Measurements from ENCODE around the gene DIS3L2.

Gene DIS3L2

DNA sequence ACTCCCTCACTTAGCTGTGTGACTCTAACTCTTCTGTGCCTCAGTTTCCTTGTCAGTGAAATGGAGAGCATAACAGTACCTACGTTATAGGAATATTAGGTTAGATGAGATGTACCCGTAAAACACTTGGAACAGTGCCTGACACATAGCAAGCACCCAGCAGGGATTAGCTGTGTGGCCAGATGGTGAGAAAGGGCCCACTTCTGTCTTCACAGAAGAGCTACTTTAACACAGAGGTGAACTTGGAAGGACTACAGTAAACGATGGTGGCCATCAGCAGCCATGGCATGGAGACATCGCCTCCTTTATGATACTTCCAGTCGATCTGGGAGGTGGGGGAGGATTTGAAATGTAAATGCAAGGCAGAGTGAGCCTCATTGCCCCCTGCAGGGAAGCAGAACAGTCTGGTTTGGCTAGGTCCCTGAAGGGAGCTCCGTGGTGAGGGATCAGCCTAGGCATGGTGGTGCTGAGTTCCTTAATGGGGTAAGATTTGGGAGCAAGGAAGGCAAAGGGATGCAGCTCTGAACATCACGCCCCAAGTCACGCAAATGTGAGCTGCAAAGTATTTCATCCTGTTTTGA lies 315.3 kb downstream of the DIS3L2 start:
- no peak for DNase-seq (ENCODE audit: low spot score)
- in situ Hi-C loops (cut with MboI; ENCODE audit: low pct_unique_long_range_greater_than_20kb, low sequenced_read_pairs, unreplicated experiment) = no loop called here
- TF ChIP-seq, protein P1, sequence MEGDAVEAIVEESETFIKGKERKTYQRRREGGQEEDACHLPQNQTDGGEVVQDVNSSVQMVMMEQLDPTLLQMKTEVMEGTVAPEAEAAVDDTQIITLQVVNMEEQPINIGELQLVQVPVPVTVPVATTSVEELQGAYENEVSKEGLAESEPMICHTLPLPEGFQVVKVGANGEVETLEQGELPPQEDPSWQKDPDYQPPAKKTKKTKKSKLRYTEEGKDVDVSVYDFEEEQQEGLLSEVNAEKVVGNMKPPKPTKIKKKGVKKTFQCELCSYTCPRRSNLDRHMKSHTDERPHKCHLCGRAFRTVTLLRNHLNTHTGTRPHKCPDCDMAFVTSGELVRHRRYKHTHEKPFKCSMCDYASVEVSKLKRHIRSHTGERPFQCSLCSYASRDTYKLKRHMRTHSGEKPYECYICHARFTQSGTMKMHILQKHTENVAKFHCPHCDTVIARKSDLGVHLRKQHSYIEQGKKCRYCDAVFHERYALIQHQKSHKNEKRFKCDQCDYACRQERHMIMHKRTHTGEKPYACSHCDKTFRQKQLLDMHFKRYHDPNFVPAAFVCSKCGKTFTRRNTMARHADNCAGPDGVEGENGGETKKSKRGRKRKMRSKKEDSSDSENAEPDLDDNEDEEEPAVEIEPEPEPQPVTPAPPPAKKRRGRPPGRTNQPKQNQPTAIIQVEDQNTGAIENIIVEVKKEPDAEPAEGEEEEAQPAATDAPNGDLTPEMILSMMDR (IDR thresholded peaks at IDR 0.05; ENCODE audit: extremely low read depth, insufficient read depth, missing control alignments) = no peak

DNA sequence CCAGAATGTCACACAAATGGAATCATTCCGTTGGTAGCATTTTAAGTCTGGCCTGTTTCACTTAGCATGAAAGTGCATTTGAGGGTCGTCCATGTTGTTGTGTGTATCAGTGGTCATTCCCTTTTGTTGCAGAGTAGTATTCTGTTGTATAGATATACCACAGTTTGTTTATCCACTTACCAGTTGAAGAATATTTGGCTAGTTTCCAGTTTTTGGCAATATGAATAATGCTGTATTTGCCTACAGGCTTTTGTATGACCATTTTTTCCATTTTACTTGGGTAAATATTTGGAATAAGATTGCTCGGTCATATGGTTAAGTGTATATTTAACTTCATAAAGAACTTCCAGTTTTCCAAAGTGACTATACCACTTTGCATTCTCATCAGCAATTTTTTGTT lies 317.0 kb downstream of the DIS3L2 start:
- TF ChIP-seq, protein P1 (IDR thresholded peaks at IDR 0.05; ENCODE audit: extremely low read depth, insufficient read depth, missing control alignments) = no peak
- no peak for DNase-seq (ENCODE audit: low spot score)
- in situ Hi-C loops (cut with MboI; ENCODE audit: low pct_unique_long_range_greater_than_20kb, low sequenced_read_pairs, unreplicated experiment) = no loop called here

DNA sequence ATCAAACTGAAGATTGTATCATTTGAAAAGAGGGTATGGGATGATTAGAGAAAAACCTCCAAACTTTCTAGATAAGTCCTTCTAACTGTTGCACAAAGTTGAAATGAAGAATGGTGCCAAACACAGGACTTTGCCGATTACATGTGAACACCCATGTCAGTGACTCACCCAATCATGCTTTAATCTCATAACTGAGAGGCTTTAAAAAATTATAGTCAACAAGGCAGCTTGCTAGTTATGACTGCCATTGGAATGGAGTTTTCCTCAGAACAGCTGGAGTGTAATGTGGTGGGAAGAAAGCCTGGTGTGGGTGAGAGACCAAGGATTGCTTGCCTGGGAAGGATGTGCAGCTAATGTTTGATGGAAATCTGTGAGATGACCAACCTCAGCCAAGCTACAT lies 318.8 kb downstream of the DIS3L2 start:
- no peak for DNase-seq (ENCODE audit: low spot score)
- TF ChIP-seq, protein P1 (IDR thresholded peaks at IDR 0.05; ENCODE audit: extremely low read depth, insufficient read depth, missing control alignments) = no peak
- in situ Hi-C loops (cut with MboI; ENCODE audit: low pct_unique_long_range_greater_than_20kb, low sequenced_read_pairs, unreplicated experiment) = no loop called here

DNA sequence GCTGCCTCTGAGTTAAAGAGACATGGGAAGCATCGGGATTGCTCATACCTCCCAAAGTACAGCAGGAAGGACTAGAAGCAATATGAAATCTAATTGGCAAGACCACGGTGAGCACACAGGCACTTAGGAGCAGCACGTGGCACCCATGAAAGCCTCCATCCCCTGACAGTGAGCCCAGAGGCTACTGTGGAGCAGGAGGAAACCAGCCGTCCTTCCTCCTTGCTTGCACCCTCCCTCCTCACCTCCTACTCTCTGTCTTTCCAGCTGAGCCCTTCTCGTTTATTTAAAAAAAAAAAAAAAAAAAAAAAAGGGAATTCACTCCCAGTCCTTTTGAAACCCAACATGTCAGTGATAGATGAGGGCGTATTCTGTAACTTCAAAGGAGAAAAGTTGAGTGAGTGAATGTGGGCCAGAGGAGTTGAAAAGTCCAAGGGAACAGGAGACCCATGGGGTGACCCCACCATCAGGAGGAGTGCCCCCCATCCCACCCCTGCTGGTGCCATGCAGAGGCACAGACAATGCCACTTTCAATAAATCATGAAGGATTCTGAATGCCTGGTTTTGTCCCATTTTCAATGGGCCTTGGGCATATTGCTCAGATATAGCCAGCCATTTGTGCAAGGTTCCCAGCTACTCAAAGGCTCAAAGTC lies 320.5 kb downstream of the DIS3L2 start:
- TF ChIP-seq, protein P1 (IDR thresholded peaks at IDR 0.05; ENCODE audit: extremely low read depth, insufficient read depth, missing control alignments) = no peak
- in situ Hi-C loops (cut with MboI; ENCODE audit: low pct_unique_long_range_greater_than_20kb, low sequenced_read_pairs, unreplicated experiment) = no loop called here
- no peak for DNase-seq (ENCODE audit: low spot score)

DNA sequence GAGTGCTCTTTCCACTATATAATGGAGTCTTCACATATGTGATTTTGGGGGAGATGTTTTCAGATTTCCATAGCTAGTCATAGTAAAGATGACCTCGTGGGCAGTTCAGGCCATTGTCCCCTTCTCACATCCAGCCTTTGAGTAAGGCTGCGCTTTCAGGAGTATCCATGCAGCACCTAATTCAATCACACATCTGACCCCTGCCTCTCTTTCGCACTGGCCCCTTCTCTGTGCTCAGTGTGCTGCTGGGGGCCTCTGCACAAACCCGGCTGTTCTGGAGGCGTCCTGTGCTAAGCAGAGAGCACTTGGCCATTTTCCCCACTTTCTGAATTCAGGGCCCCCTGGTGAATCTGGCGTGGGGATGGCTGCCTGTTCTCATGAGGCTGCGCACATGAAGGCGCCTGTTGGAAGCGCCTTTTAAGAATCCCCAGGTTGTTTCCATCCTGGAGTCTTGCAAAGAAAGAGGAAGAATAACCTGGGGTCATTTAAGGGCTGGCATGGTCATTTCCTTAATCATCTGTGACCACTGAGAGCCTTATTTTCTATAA lies 321.1 kb downstream of the DIS3L2 start:
- no peak for DNase-seq (ENCODE audit: low spot score)
- TF ChIP-seq, protein P1 (IDR thresholded peaks at IDR 0.05; ENCODE audit: extremely low read depth, insufficient read depth, missing control alignments) = no peak
- in situ Hi-C loops (cut with MboI; ENCODE audit: low pct_unique_long_range_greater_than_20kb, low sequenced_read_pairs, unreplicated experiment) = no loop called here

DNA sequence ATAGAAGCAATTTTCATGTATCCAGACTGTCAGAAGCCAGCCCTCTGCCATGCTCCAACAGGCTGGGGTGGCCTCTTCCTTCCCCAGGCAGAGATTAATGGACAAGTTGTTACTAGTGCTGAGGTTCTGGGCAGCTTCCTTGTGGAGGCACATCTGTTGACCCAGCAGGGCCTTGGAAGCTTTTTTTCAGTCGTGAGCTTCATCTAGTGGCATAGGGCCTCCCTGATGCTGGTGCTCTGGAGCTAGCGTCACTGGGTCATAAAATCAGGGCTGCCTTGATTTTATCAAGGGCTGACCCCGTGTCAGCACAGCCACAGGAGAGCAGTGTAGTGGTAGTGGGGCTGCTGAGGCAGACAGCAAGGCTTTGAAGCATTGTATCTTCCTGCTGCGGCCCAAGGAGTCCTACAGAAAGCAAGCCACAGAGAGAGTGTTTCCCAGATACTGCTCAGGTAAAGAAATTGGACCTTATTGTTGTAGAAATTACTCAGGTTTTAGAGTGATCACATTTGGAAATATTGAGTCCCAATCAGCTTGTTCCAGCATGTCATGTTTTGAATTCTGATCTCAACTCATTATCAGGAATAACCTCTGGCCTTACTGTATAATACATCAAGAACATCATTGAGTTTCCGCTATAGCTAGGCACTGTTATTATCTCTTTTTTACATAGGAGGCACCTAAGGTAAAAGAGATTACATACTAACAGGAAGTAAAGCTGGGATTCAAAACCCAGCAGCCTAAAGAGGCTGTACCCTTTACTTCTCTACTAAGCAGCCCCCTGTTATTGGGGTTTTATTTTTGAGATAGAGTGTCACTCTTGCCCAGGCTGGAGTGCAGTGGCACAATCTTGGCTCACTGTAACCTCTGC lies 324.7 kb downstream of the DIS3L2 start:
- in situ Hi-C loops (cut with MboI; ENCODE audit: low pct_unique_long_range_greater_than_20kb, low sequenced_read_pairs, unreplicated experiment) = no loop called here
- DNase-seq (ENCODE audit: low spot score) = no peak
- TF ChIP-seq, protein P1 (IDR thresholded peaks at IDR 0.05; ENCODE audit: extremely low read depth, insufficient read depth, missing control alignments) = no peak

Data from GM13977 (cell line).